NCI-H774 (cell line): Measurements from ENCODE around the gene NCBP3.
"Not testable (repeated sequence)": the region's sequence is repeated elsewhere in the genome, so short reads cannot be mapped to it uniquely, and the experiment has no call there.

ENCODE experiments used
- DNase-seq: peaks from one replicate; lab custom pipeline; 2025; lab: John Stamatoyannopoulos, UW

NCBP3 gene

DNA sequence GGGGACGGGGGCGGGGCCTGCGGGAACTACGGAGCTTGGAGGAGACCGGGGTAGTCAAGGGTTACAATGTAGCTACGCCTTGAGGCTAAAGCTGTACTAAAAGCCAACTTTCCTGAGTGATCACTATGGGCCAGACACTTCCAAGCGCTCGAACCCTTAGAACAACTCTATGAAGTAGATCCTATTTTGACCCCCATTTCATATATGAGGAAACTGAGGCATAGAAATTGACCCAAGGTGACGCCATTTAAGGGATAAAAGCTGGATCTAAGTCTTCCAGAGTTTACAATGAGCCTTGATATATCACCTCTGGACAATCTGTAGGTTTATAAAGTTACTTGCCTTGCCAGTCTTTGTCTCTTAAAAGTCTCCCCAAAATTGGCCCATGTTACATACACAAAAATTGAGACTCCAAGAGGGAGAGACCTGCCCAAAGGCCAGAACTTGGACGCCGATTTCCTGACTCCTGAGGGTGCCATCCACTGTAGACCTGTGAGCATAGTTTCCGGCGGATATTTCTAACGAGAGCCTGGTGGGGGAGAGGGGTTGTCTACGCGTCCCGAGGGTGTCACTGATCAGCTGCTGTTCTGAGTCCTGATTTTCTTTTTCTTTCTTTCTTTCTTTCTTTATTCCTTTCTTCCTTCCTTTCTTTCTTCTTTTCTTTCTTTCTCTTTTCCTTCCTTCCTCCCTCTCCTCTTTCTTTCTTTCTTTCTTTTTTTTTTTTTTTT is 555 bp upstream of the NCBP3 start:
- no peak for DNase-seq

DNA sequence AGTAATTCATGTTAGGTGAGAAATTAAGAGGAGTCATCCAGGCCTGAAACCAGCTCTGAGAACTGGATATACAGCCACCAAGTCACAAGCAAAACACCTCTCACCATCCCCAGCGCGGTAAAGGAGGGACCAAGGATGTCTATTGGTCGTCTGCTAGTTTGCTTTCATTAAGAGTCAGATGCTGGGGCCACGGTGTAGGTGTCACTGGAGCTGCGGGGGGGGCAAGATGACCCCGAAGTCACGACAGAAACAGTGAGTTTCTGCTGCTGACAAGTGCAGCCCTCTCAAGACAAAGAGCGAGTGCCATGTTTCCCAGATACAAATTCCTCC is 790 bp downstream of the NCBP3 start:
- DNase-seq: no peak

DNA sequence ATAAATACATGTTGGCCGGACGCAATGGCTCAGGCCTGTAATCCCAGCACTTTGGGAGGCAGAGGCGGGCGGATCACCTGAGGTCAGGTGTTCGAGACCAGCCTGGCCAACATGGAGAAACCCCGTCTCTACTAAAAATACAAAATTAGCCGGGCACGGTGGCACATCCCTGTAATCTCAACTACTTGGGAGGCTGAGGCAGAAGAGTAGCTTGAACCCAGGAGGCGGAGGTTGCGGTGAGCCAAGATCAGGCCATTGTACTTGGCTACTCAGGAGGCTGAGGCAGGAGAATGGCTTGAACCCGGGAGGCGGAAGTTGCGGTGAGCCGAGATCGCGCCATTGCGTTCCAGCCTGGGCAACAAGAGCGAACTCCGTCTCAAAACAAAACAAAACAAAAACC is 1.5 kb downstream of the NCBP3 start:
- DNase-seq: not testable (repeated sequence)

DNA sequence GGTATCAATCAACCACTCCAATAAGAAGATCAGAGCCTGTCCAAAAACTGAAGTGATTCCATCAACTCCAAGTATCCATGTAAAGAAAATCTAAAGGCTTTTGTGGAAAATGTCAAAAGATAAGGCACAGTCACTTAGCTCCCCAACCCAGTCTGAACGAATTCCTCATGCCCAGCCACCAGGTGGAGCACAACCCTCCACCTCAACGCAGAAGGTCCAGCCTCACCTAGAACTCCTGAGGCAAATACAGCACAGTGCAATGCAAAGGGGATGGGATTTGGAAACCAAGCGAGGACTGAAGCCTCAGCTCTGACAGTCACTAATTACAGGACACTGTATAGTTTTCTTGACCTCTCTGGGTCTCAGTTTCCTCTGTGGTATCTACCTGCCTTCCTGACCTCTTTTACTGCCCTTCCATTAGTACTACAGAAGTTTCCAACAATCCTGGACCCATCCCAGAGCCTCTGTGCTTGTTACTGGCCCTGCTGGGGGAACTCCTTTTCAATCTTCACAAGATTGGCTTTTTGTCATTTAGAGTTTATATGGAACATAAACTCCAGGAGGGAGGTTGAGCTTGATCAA is 2.0 kb downstream of the NCBP3 start:
- DNase-seq: no peak

DNA sequence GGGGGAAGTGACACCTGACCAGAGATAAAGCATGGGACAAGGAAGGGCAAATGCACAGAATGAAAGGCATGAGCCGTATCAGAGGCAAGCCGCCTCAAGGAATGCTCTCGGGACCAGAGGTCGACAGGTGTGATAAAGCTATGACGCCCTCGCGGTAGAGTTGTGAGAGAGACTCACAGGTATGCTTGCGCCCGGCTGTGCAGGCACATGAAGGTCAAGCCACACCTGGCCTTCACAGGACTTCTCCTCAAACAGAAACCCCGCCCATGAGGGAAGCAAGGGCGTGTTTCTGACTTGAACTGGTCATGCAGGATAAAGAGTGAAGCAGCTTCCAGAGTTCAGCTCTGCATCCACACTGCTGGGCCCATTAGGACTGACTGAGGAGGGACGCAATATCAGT is 7.8 kb downstream of the NCBP3 start:
- DNase-seq: no peak

DNA sequence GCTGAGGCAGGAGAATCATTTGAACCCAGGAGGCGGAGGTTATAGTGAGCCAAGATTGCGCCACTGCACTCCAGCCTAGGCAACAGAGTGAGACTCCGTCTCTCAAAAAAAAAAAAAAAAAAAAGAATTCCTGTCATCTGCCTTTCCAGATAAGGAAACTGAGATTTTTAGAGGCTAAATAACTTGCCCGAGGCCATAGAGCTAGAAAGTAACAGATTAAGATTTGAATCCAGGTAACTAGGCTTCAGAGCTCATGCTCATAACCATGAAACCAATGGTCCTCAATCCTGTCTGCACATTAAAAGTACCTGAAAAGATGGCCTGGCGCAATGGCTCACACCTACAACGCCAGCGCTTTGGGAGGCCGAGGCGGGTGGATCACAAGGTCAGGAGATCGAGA is 9.5 kb downstream of the NCBP3 start:
- no peak for DNase-seq

DNA sequence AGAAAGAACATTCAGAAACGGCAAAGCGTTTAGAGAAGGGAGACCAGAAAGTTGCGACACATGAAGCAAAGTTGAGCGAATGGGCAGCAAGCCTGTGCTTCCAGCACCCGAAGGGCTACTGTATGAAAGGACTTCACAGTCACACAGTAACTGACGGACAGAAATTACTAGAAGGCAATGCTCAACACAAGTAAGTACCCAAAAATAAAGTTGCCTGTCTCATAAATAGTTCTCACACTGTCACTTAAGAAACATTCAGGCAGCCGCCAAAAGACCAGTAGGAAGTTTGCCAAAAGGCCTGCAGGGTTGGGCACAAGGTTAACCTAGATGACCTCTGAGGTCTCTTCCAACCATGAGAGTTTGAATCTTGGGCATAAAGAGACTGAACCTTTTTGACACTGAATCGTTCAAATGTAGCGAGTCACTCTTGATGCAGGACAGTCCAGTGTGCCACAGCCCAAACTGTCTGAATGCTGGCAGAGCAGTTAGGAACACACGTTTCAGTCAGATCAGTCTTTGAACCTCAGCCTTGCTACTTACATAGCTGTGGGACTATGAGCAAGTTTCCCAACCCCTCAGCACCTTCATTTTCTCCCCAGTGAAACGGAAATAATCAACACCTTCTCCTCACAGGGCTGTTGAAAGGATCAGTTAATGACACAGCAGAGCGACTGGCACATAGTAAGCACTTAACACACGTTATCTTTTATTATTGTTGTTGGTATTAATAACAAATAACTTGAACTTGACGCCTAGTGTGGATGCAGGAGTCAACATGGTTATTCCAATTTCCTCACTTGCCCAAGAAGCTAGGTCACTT is 10.4 kb downstream of the NCBP3 start:
- no peak for DNase-seq

DNA sequence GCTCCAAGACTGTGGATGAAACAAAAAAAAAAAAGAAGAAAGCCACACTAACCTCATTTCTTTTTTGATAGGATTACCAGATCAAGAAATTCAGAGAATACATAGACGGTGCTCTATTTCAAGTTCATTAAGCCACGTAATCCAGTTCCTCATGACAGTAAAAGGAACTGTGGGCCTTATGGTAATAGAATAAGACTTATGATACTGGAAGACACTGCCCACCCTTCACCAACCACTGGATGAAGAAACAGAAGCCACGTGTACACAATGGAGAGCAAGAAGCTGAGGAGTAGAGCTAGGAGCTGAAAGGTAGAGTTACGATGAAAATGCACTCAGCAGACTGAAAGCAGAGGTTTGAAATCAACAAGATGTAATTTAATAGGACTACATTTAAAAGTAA is 11.2 kb downstream of the NCBP3 start:
- no peak for DNase-seq

DNA sequence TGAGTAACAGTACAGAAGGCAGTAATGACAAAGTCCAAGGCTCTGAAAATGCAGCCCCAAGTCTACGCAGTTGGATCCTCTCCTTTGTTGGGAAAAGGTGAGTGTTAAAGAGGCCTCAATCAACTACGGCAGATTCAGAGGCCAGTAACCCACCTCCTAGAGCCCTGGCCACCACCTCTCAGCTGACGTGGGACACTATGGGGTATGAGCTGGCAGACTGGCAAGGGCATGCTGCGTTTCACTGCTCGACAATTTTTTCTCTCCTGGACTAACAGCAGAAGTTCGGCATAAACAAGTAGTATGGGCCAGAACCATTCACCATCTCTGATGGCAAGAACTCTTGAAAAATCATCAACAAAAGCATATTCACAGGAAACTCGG is 17.2 kb downstream of the NCBP3 start:
- DNase-seq: no peak

DNA sequence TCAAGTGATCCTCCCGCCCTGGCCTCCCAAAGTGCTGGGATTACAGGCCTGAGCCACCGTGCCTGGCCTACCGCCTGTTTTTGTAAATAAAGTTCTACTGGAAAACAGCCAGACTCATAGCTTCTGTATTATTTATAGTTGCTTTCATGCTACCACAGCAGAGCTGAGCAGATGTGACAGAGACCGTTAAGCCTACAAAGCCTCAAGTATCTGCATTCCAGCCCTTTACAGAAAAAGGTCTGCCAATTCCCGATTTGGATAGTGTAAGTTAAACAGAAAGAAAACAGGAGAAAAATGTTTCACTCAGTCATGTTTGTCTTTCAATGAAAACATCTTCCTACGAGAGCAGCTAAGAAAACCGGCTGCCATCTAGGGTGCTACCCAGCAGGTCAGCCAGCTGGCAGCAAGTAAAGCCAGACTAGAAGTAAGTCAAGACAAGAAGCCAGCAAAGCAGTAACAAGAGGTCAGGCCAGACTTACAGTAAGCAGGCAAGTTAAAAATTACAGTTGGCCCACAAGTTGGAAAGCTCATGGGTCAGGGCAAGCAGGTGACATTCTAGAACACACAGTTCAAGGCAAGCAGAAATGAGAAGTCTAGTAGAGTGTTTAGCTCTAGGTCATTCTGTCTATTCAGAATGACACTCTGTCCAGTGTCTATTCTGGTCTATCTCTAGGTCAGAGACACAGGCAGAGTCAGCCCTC is 17.7 kb downstream of the NCBP3 start:
- no peak for DNase-seq

DNA sequence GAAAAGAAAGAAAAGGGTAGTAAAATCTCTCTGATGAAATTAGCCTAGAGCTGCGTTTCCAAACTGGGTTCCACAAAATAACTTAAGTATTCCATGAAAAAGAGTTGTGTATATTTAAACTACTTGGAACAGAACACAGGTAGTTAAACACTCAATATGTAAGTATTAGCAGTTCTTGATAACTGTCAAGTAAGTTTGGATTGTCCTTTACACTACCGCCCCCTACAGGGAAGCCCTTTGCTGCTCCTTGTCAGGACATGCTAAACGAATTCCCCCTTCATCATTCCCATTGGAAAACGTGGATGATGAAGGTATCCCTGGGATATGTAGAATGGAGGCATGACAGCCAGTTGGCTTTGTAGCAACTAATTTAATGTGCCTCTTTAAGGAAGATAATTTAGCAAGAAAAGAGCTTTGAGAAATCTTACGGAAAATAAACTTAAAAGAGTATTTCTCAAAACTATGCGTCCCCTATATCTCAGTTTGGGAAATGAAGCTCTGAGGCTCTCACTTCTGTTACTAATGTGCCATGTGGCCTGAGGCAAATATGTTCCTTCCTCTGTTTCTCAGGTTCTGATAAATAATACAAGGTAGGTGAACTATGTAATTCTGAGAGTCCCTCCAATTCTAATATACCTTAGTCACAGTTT is 18.8 kb downstream of the NCBP3 start:
- no peak for DNase-seq

DNA sequence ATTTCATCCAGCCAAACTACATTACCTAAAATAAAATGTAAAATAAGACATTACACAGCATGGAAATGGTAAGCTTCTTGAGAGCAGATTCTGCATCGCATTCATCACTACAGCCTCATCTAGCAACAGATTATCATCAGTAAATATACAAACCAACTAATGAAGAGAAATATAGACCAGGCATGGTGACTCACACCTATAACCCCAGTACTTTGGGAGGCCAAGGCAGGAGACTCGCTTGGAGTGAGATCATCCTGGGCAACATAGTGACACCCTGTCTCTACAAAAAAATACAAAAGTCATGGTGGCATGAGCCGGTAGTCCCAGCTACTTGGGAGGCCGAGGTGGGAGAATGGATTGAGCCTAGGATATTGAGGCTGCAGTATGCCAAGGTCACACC is 19.9 kb downstream of the NCBP3 start:
- no peak for DNase-seq

DNA sequence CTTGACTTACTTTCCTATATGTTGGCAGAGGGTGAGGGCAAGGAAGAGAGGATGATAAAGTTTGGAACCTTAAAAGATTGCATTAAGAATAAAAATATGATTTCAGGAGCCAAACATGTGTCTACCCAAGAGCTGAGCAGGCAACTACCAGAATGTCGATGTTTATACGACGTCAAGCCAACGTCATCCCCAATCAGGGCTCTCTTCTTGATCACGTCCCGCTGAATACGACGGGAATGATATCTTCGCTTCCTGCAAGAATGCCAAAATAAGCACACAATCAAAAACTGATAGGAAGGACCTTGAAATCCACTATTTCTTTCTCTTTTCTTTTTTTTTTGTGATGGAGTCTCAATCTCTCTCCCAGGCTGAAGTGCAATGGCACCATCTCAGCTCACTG is 24.9 kb downstream of the NCBP3 start:
- DNase-seq: no peak

DNA sequence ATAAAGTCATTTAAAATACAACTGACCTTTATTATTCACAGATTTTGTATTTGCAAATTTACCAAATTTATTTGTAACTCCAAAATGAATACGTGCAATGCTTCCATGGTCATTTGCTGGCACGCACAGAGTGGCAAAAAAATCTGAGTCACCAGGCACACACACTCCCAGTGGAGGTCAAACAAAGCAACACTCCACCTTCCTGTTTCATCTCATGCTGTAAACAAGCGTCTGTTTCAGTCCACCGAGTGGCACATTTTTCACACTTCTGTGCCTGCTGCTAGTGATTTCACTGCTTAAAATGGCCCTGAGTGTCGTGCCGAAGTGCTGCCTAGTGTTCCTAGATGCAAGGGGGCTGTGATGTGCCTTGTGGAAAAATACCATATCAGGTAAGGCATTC is 27.3 kb downstream of the NCBP3 start:
- DNase-seq: no peak

DNA sequence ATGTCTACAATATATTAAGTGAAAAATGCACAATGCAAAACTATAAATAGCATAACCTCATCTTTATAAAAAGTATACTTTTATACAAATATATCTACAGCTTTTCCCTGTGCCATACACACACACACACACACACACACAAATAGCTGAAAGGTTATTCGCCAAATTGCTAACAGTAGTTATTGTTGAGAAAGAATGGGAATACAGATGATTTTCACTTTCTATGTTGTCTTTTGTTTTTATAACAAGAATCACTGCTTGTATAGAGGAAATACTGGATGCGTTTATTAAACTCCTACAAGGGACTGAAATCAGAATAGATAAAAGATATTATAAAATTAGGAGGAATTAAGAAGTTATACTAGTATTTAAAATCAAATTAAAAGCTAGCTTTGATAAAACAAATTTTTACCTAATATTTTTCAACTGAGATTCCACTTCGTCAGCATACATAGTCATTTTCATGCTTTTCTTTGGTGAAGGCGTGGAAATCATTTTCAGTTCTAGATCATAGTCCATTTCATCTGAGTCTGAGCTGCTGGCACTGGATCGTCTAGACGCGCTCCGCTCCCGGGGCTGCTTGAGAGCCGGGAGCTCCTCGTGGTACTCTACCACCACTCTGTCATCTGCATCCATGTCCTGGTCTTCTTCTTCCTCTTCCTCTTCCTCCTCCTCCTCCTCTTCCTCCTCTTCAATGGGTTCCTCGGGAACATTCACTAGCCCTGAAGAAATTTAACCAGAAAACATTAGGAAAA is 28.0 kb downstream of the NCBP3 start:
- no peak for DNase-seq

DNA sequence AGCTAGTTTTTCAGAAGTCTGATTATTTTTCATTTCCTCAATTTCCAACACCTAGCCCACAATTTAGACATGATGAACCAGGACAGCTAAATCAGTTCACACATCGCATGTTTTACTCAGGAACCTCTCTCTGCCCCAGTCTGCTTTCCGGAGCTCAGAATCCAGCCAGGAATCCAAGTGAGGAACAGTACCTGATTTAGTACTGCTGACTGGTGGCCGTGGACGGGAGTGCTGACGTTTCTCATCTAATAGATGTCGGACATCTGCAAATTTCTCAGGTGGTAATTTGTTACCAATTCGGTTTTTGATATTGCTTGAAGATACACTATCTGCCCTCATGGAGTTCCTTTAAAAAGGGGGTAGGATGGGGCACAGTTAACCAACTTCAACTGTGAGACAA is 30.1 kb downstream of the NCBP3 start:
- DNase-seq: no peak

DNA sequence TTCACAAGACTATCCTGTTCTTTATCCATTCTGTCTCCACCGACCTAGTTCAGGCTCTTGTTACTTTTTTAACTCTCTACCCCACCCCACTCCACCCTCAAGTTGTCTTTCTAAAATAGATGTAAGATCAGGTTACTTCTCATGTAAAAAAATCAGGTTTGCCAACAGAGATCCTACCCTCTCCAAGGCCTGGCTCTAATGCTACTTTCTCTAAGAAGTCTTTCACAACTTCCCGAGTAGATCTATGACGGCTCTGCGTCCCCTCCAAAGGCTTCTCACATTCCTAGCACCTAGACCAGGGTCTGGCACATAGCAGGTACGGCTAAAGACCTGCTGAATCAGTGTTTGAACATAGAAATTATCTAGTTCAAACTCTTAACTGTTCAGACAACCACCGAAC is 30.9 kb downstream of the NCBP3 start:
- DNase-seq: no peak

DNA sequence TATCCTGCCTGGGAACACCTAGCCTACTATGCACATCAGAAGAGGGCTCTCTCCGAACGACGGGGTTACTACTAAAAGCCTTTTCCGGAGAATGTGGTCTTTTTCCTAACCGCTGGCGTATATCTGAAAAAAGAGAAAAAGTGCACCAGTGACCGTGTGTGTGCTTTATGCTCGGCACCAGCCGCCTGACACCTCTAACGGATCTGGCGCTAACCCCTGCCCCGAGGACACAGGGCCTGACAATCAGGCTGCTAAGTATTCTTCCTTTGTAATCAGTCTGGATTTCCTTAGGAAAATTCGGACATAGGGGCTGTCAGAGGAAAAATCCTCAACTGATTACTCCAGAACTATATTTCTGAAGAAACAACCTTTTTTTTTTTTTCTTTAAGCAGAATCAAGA is 31.7 kb downstream of the NCBP3 start:
- DNase-seq: no peak

DNA sequence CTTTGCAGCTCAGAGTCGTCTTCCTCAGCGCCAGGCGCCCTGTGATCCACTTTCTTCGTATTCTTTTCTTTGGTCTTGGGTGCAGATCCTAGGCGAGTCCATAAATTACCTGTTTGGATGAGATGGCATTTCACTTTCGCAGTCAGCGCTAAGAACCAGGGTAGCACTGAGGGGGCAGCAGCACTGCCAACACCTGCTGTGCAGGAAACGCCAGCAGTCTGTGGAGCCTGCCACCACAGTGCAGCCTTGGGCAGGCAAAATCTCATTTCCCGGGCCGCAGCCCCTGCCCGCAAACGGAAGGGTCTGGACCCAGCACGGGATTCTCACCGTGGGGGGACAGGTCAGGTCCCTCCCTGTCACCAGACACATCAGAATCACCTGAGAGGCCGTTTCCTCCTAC is 32.9 kb downstream of the NCBP3 start:
- DNase-seq: no peak

DNA sequence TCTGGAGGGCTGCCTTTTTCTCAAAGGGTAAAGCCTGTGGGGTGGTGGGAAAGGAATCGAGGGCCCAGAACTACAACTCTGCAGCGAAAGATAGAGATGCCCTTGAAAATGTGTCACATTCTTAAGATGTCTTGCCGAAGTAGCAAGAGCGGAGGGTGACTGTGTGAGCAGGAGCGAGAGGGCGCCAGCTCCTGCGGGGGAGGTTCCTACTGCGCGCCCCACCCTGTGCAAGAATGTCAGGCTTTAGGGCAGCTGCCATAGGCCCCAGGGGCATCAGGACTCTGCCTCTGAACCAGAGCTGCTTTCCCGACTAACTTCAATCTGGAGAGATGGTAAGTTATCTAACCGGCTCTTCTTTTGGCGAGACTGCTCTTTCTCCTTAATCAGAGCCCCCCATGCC is 33.3 kb downstream of the NCBP3 start:
- no peak for DNase-seq

DNA sequence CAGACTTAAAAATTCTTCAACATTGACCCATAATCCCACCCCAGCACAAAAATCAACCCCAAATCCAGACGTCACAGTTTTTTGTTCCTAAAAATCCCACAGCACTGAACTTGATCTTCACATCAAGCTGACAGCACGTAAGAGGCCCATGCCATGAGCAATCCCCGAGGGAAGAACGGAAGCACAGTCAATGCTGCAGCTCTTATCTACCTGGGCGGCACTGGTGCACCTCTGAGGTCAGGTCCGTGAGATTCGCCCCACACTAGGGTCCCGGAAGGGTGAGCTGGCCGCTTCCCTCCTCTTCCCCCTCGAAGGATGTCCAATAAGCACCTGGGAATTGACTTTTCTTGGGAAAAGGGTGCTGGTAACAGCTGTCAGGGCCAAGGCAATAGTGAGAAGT is 33.8 kb downstream of the NCBP3 start:
- no peak for DNase-seq

DNA sequence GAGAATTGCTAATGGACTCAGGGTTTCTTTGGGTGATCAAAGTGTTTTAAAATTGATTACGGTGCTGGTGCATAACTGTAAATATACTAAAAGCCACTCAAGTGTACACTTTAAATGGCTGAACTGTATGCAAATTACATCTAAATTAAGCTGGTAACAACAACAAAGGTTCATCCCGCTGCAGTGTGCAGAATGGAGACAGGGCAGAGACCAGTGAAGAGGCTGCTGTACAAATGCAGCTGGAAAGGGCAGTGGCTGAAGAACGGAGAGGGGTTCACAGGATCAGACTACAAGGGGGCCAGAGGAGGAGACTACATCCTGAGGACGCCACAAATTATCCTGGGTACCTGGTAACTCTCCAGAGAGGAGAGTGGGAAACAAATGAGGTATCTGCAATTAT is 36.0 kb downstream of the NCBP3 start:
- no peak for DNase-seq
